ENCODE data around the gene FBXL20. TPM values are rescaled to one million over a fixed set of nuclear protein-coding genes. Genes with fewer than 3 reads are reported as not detected.
"Not testable (repeated sequence)": the region's sequence is repeated elsewhere in the genome, so short reads cannot be mapped to it uniquely, and the experiment has no call there.

FBXL20 gene
- total RNA-seq, 1 experiment from 2014 or later = 6.8 TPM

GRCh38 chr17:39450051-39450450 lies 48.6 kb upstream of the FBXL20 start:
- POLR2A ChIA-PET (ENCODE audit: low non-redundant PET) = no interaction called here
- TF ChIP-seq CTCF (conservative IDR thresholded peaks at IDR 0.05; ENCODE audit: low read depth, low read length) (no peak), EZH2 (IDR thresholded peaks at IDR 0.05; ENCODE audit: borderline replicate concordance, low read depth, low read length, poor library complexity, severe bottlenecking) (no peak)
- intact Hi-C loops (cut with micrococcal nuclease; ENCODE audit: unreplicated experiment) = no loop called here
- no TSS peak for BruUV-seq (replicated peaks)
- H3K27ac ChIP-seq (ENCODE audit: low read depth, low read length, poor library complexity, severe bottlenecking) = no peak overlapping the region
- H3K4me3 ChIP-seq (ENCODE audit: low read depth, low read length, poor library complexity, severe bottlenecking) = peak overlapping the region; percentile 91
- H3K9me3 ChIP-seq (ENCODE audit: low read depth, low read length, poor library complexity, severe bottlenecking) = no peaks in the 10 kb centered on the region
- H3K4me1 ChIP-seq (ENCODE audit: insufficient read depth, low read length, poor library complexity, severe bottlenecking) = no peaks in the 10 kb centered on the region
- no peaks in the 10 kb centered on the region for H3K27me3 ChIP-seq (replicated peaks; ENCODE audit: insufficient read depth, low read depth, low read length, poor library complexity)
- H3K36me3 ChIP-seq (ENCODE audit: insufficient read depth, low read length, poor library complexity, severe bottlenecking) = peaks cover 6% of the 10 kb centered on the region
- CTCF ChIA-PET = no interaction called here
- DNase-seq (ENCODE audit: low spot score) = no peak

- no peak for DNase-seq (ENCODE audit: low spot score)
- no TSS peak for BruUV-seq (replicated peaks)
- Histone ChIP-seq H3K36me3 (ENCODE audit: insufficient read depth, low read length, poor library complexity, severe bottlenecking) (peaks cover 13% of the 10 kb centered on the region), H3K27me3 (replicated peaks; ENCODE audit: insufficient read depth, low read depth, low read length, poor library complexity) (no peaks in the 10 kb centered on the region), H3K27ac (ENCODE audit: low read depth, low read length, poor library complexity, severe bottlenecking) (no peak overlapping the region), H3K4me1 (ENCODE audit: insufficient read depth, low read length, poor library complexity, severe bottlenecking) (no peaks in the 10 kb centered on the region), H3K4me3 (ENCODE audit: low read depth, low read length, poor library complexity, severe bottlenecking) (no peak overlapping the region), H3K9me3 (ENCODE audit: low read depth, low read length, poor library complexity, severe bottlenecking) (no peaks in the 10 kb centered on the region)
- POLR2A ChIA-PET (ENCODE audit: low non-redundant PET) = no interaction called here
- intact Hi-C loops (cut with micrococcal nuclease; ENCODE audit: unreplicated experiment) = no loop called here
- TF ChIP-seq EZH2 (IDR thresholded peaks at IDR 0.05; ENCODE audit: borderline replicate concordance, low read depth, low read length, poor library complexity, severe bottlenecking) = no peak
- TF ChIP-seq CTCF (conservative IDR thresholded peaks at IDR 0.05; ENCODE audit: low read depth, low read length) = no peak
- CTCF ChIA-PET = no interaction called here
Measured at GRCh38 chr17:39447561-39447960, 46.1 kb upstream of the FBXL20 start.

GRCh38 chr17:39443326-39443725 lies 41.9 kb upstream of the FBXL20 start:
- H3K9me3 ChIP-seq (ENCODE audit: low read depth, low read length, poor library complexity, severe bottlenecking) = no peaks in the 10 kb centered on the region
- CTCF ChIA-PET = no interaction called here
- peaks cover 41% of the 10 kb centered on the region for H3K36me3 ChIP-seq (ENCODE audit: insufficient read depth, low read length, poor library complexity, severe bottlenecking)
- DNase-seq (ENCODE audit: low spot score) = no peak
- POLR2A ChIA-PET (ENCODE audit: low non-redundant PET) = no interaction called here
- H3K27me3 ChIP-seq (replicated peaks; ENCODE audit: insufficient read depth, low read depth, low read length, poor library complexity) = no peaks in the 10 kb centered on the region
- intact Hi-C loops (cut with micrococcal nuclease; ENCODE audit: unreplicated experiment) = no loop called here
- no peak for TF ChIP-seq CTCF (conservative IDR thresholded peaks at IDR 0.05; ENCODE audit: low read depth, low read length)
- TF ChIP-seq EZH2 (IDR thresholded peaks at IDR 0.05; ENCODE audit: borderline replicate concordance, low read depth, low read length, poor library complexity, severe bottlenecking) = no peak
- no TSS peak for BruUV-seq (replicated peaks)
- no peak overlapping the region for H3K4me3 ChIP-seq (ENCODE audit: low read depth, low read length, poor library complexity, severe bottlenecking)
- H3K27ac ChIP-seq (ENCODE audit: low read depth, low read length, poor library complexity, severe bottlenecking) = no peak overlapping the region
- no peaks in the 10 kb centered on the region for H3K4me1 ChIP-seq (ENCODE audit: insufficient read depth, low read length, poor library complexity, severe bottlenecking)

- H3K4me3 ChIP-seq (ENCODE audit: low read depth, low read length, poor library complexity, severe bottlenecking); H3K27me3 ChIP-seq (replicated peaks; ENCODE audit: insufficient read depth, low read depth, low read length, poor library complexity); DNase-seq (ENCODE audit: low spot score); H3K27ac ChIP-seq (ENCODE audit: low read depth, low read length, poor library complexity, severe bottlenecking); H3K4me1 ChIP-seq (ENCODE audit: insufficient read depth, low read length, poor library complexity, severe bottlenecking); POLR2A ChIA-PET (ENCODE audit: low non-redundant PET); intact Hi-C loops (cut with micrococcal nuclease; ENCODE audit: unreplicated experiment); BruUV-seq (replicated peaks); H3K9me3 ChIP-seq (ENCODE audit: low read depth, low read length, poor library complexity, severe bottlenecking); CTCF ChIA-PET: not testable (repeated sequence)
- peaks cover 37% of the 10 kb centered on the region for H3K36me3 ChIP-seq (ENCODE audit: insufficient read depth, low read length, poor library complexity, severe bottlenecking)
Measured at GRCh38 chr17:39439868-39440267, 38.4 kb upstream of the FBXL20 start.

All from A673 (cell line).